Lower leg skin (tissue), 3 donors: ENCODE data around the gene NEDD4L.

Experiments
- POLR2A ChIP-seq, 2 donors: fragments of 450-650 bp; IDR thresholded peaks; one replicate each; pipeline ENCODE4 v1.6.1; 2016 to 2017; ENCODE audit warnings: antibody characterized with exemption in 2 of 2, mild to moderate bottlenecking in 1 of 2, moderate library complexity in 1 of 2
- TF ChIP-seq, protein P1 (sequence below), 3 donors: fragments of 450-650 bp; IDR thresholded peaks; one replicate each; pipeline ENCODE4 v1.5.1; 2016; ENCODE audit warnings: antibody characterized with exemption in 3 of 3, mild to moderate bottlenecking in 3 of 3, moderate library complexity in 2 of 3

GRCh38 chr18:58045242-58046092 lies 1.4 kb downstream of the NEDD4L start:
- TF ChIP-seq, protein P1, sequence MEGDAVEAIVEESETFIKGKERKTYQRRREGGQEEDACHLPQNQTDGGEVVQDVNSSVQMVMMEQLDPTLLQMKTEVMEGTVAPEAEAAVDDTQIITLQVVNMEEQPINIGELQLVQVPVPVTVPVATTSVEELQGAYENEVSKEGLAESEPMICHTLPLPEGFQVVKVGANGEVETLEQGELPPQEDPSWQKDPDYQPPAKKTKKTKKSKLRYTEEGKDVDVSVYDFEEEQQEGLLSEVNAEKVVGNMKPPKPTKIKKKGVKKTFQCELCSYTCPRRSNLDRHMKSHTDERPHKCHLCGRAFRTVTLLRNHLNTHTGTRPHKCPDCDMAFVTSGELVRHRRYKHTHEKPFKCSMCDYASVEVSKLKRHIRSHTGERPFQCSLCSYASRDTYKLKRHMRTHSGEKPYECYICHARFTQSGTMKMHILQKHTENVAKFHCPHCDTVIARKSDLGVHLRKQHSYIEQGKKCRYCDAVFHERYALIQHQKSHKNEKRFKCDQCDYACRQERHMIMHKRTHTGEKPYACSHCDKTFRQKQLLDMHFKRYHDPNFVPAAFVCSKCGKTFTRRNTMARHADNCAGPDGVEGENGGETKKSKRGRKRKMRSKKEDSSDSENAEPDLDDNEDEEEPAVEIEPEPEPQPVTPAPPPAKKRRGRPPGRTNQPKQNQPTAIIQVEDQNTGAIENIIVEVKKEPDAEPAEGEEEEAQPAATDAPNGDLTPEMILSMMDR (IDR thresholded peaks at IDR 0.05): no peak
- TF ChIP-seq POLR2A (IDR thresholded peaks at IDR 0.05): no peak
